NCI-H2196 treated with DMSO at 0.1 percent for 48 hours (cell line): ENCODE results near the gene PAQR4.

Source experiments
- DNase-seq: peaks from one replicate; lab custom pipeline; 2025; ENCODE audit not compliant: unreplicated experiment; lab: John Stamatoyannopoulos, UW

Gene PAQR4

DNA sequence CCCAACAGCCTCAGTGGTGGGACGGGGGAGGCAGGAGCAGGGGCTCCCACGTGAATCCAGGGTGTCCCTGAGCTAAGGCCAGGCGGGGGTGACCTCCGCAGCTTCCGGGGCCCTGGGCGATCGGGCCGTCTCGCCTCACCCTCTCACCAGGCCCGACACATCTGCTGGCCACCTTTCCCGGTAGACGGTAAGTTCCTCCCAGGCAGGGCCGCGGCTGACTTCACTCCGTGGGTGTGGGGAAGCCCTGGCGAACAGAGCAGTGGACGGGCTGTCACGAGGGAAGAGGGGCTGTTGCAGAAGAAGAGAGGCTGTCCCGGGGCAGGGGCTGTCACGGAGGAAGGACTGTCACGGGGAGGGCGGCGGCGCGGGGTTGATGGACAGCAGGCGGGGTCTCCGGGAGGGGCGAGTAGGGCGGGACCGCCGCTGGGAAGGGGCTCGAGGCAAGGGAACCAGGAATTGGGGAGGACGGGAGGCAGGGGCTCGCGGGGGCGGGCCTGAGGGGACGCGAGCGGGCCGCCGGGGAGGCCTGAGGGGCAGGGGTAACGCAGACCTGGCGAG is 10.6 kb downstream of the PAQR4 start:
- no peak for DNase-seq

DNA sequence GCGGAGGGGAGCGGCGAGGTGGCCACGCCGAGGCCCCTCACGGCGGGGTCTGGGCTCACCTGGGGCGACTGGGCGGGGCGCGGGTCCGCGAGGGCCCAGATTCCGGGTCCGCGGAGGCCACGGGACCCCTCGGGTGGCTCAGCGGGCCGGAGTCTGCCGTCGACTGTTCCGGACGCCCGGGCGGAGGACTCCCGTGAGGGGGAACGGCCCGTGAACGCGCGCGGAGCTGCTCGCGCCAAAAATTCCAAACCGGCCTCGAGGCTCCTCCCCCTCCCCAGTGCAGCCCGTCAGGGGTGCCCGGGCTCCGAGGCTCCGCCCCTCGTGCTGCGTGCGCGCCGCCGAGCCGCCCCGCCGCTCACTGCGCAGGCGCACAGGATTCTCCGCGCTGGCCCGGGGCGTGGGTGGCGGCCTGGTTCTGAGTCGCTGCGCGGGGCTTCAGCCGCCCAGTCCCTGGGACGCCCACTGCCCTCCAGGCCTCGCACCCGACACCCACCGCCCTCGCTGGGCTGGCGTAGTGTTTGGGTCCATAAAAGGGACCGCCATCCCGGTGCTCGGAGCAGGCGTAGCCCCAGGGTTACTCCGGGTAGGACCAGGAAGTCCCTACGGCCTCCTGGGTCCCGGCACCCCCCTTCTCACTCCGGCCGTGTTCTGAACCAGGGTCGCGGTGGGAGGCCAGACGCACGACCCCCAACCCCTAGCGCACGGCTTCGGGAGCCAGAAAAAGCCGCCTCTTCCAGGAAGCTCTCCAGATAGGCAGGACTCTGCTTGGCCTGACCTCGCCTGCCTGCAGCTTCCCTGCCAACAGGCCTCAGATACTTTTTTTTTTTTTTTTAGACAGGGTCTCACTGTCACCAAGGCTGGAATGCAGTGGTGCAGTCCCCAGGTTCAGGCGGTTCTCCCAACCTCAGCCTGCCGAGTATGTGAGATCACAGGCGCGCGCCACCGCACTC is 11.4 kb downstream of the PAQR4 start, which contains the start of gene PKMYT1:
Gene PKMYT1 (minus strand): TSS at position 220 of the 950 bp plus-strand sequence. CDS start 789 bp downstream, outside the sequence.
- DNase-seq, result peak; percentile 87

DNA sequence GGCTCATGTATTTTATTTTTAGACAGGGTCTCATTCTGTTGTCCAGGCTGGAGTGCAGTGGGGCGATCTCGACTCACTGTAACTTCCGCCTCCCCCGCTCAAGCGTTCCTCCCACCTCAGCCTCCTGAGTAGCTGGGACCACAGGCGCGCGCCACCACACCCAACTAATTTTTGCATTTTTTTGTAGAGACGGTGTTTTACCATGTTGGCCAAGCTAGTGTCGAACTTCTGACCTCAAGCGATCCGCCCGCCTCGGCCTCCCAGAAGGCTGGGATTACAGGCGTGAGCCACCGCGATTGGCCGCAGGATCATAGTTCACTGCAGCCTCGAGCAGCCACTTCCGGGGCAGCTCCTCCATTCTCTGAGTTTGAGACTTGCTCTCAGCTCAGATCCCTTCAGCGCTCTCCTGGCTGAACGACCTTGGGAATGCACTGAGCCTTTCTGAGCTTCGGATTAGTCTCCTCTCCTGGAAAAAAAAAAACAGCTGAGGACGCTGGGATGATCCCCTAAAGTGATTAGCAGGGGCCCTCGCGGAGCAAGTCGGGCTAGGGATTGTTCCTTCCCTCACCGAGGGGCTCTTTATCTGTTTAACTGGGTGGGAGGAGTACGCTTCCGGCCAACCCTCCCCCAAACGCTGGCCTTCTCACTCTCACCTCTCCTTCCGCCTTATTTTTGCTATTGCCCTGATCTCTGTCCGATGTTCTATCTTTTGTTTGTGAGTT is 12.2 kb downstream of the PAQR4 start:
- no peak for DNase-seq

DNA sequence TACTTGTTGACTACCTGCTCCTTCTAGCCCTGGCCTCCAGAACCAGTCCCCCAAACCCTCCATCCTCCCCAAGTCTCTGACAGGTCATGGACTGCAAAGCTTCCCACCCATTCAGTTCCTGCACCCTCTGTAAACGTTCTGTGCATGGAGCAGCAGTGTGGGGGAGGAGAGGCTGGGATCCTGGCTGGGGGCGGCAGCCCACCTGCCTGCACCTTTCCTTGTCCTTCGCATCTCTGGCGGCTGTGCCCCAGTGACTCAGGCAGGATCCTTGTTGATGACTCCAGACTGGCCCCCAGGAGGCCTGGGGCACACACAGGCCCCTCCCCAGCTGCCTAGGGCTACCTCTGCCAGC is 12.7 kb downstream of the PAQR4 start:
- DNase-seq, result no peak

DNA sequence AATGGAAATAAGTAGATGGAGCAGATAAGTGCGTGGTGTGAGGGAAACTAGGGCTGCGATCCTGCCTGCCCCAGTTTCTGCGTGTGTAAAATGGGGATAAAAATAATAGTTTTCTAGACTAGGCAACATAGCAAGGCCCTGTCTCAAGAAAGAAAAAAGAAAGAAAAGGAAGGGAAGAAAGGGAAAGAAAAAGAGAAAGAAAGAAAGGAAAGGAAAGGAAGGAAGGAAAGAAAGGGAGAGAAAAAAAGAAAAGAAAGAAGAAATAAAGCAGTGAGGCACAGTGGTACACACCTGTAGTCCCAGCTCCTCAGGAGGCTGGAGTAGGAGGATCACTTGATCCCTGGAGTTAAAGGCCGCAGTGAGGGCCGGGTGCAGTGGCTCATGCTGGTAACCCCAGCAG is 13.3 kb downstream of the PAQR4 start:
- DNase-seq, result no peak

DNA sequence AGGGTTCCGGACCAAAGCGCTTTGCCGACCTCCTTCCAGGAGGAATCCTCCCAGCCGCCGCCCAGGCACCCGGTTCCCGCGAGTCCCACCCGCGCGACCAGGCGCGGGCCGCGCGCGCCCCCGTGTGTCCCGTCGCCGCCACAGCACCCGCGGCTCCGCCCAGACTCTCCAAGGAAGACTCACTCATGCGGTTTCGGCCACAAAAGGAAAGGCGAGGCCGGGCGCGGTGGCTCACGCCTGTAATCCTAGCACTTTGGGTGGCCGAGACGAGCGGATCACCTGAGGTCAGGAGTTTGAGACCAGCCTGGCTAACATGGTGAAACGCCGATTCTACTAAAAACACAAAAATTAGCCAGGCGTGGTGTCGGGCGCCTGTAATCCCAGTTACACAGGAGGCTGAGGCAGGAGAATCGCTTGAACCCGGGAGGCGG is 14.6 kb downstream of the PAQR4 start:
- DNase-seq, result peak; percentile 37

DNA sequence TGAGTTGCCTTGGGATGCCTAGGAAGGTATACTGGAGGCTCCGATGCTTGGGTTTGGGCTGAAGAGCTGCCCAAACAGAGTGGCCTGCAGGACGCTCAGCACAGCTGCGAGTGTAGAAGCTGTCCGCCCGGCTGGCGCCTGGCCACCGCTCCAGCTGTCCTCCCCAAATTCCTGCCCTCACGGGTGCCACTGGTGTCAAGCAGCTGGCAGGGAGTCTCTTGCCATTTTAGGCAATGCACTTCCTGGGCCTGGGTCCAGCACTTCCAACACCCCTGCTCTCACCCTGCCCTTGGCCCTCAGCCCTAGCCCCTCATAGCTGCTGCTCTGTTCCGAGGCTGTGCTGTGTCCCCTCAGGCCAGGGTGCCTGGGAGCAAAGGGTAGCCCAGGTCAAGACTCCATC is 16.3 kb downstream of the PAQR4 start:
- DNase-seq, result no peak

DNA sequence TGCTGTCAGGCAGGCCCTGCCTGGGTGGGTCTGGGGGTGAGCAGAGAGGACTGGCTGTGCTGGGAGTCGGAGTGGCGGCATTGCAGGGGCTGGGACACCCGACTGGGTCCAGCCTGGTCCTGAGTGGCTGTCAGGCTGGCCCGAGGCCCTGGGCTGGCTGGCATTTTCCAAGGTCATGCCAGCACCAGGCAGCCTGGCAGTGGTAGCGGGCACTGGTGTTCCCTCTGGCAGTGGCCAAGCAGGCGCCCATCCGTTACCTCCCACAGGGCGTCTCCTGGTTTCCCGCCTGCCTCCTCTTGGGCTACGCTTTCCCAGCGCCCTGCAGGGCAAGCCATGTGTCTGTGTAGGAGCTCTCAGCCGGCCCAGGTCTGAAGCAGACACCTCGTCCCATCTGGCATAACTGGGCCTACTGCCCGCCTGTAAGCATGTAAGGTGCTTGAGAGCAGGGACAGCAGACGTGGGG is 16.8 kb downstream of the PAQR4 start:
- no peak for DNase-seq

DNA sequence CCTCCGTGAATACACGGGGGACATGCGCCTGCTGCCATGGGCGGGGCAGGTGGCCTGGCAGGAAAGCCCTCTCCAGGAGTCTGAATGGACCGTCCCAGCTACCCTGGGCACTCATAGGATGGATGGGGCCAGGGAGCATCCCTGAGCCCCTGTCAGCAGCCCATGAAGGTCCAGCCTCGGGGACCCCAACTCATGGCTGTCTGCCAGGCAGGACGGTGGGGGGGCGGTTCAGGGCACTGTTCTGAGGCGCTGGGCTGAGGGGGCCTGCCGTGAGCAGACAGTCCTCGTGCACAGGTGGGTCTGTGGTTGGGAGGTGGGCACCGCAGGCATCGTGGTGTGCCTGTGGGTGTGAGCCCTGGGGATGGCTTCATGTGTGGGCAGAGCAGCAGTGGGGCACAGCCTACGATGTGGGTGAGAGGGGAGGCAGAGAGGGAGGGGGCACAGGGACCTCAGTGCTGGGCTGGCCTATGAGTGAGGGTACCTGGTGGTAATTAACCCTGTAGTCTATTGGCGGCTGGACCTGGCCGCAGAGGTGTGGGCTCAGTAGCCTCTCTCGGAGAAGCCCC is 17.6 kb downstream of the PAQR4 start:
- DNase-seq, result no peak

DNA sequence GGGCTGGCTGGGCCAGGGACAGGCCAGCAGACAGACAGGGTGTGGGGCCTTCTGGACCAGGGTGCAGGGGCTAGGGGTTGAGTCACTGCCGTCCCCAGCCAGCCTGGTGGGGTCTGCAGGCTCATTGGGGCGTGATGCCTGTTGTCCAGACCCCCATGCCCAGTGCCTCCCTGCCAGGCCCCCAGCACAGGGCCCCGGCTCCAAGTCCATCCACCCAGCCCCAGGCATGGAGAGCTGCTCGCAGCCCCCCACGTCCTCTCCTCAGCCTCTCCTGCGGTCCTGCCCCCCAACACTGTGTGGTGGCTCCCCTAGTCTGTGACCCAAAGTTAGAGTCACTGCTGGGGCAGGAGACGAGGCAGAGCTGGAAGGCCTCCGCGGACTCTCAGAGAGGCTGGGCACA is 18.1 kb downstream of the PAQR4 start:
- no peak for DNase-seq

DNA sequence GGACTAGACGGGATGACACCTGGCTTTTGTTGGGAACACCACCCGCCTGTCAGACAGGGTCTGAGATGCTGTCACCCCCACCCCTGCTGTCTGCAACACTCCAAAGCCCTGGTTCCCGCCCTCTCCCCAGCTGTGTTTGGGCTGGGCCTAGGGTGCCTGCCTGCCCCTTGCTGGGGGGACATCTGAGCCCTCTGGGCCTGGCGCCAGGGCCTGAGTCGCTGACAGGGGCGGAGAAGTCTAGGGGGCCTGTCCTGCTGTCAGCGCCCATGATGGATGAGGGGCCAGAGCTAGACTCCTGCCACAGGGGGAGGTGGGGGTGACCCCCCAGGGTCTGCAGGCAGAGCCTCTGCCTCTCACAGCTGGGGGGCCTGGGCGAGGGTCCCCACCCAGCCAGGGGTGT is 18.7 kb downstream of the PAQR4 start:
- DNase-seq, result no peak

DNA sequence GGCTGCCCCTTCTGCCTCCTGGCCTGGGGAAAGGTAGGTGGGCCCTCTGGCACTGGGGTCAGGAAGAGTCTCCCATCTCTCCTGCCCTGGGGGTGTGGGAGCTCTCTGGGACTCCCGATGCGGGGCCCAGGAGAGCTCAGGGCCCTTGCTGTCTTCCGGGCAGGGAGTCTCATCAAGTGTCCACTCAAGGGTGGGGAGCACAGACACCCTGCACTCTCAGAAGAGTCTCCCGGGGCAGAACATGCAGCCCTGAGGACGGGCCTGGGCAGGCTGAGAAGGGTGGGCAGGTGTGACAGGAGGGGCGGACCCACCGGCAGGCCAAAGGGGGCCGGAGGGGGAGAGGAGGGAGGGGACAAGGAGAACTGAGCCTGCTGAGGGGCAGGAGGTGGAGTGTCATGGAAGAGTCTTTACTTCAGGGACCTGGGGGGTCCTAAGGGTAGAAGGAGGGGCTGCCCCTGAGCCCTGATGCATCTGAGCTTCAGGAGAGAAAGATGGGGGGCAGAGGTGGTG is 19.5 kb downstream of the PAQR4 start:
- no peak for DNase-seq

DNA sequence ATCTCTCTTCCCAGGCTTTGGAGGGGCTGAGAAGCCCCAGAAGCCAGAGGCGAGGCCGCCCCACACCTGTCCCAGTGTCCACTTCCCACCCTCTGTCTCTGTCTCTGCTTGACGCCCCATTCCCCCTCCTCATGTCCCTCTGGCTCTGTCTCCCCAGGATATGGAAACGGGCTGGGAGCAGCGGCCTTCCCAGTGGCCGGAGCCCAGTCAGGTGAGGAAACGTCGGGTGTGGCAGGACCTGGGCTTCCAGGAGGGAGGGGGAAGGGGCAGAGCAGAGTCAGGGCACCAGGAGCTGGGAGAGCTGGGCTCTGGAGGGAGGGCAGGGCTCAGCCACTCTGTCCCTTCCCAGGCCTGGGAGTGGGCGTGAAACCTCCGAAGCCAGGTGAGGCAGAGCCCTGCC is 21.7 kb downstream of the PAQR4 start:
- no peak for DNase-seq

DNA sequence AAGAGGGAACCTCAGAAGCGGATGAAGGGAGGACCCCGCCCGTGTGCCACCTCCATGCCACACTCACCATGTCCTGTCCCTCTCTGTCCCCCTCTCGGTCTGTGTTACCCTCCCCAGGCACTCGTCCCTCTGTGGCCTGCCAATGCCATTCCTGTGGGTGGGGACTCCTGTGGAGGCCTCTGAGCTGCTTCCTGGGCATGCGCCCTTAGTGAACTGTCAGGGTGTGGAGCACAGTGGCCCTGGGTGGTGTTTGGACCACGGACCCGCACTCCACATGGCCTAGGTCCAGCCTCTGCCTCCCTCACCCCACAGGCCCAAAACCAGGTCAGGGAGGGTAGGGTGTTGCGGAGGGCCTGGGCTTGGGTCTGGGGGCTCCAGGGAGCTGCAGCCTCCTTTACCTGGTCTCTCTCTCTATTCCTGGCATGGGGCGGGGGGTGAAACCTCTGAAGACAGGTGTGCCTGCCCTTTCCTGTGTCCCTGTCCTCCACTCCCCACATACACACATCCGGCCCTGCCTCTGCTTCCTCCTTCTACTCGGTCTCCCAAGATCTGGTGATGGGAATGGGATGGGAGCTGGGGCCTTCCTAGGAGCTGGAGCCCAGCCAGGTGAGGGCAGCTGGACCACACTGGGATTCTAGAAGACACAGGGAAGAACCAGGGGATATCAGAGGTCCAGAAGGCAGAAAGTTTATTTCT is 22.6 kb downstream of the PAQR4 start:
- no peak for DNase-seq

DNA sequence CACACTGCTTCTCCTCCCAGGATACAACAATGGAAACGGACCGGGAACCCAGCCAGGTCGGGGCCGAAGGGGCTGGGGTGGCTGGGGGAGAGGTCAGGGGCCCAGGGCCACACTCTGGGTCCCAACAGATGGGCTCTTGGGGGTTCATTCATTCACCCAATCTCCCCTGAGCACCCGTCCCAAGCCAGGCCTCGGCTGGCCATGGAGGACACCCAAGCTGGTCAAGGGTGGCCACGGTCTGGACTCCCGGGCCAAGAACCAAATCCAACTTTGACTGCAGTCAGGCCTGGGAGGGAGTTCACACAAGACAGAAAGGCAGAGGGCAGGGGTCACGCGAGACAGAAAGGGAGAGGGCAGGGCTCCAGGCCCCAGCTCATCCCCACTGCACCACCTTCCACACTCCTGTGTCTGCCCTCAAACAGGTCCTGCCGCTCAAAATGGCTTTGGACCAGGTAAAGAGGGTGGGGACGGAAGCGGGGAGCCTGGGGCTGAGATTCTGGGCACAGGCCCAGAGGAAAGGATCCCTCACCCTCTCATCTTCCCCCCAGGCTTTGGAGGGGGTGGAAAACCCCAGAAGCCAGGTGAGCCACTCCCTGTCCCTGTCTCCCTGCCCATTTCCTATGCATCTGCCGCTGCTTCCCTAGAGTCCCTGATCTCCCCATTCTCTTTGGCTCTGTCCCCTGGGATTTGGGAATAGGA is 23.4 kb downstream of the PAQR4 start:
- no peak for DNase-seq

DNA sequence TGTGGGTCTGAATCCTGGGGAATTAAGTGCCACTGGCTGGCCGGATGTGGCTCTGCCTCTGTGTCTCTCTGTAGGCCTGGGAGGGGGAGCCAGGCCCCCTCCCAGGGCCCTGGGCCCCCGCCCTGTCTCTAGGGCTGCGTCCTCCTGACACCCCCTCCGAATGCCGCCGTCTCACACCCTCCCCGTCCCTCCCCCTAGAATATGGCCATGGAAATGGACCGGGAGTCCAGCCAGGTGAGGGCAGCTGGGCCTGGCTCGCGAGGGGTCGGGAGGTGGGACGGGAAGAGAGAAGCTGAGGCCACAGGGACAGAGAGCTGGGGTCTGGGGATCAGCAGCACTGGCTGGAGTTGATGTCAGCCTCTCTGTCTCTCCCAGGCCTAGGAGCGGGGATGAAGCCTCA is 27.1 kb downstream of the PAQR4 start:
- DNase-seq, result no peak

DNA sequence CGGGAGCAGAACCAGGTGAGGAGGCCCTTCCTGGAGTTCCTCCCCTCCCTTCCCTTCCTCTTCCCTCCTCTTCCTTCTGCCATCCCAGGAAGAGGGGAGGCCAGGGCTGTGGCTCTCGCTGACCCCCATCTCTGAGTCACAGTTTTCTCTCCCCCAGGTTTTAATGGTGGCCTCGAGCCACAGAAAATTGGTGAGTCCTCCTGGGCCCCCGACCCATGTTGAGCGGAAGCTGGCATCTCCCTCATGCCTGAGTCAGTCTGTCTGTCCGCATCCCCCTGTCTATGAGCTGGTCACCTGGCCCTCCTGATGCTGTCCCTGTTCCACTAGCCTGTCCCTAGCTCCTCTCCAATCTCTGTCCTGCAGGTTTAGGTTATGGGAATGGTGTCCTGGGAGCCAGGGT is 30.8 kb downstream of the PAQR4 start:
- DNase-seq, result no peak

DNA sequence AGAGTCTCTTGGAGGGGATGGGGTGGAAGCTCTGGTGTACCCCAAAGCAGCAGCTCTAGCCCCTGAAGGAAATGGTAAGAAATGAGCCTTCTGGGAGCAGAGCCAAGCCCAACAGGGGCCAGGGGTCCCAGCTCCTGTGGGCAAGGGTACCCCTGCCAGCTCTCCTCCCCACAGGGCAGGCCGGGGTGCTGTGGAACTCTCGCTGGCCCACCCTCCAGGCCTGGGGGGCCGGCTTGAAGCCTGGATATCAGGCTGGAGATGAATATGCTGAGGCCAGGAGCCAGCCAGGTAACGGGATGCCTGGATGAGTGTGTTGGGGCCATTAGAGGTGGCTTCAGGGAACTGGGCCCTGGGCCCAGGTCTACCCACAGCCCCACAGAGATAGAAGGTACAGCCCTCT is 31.4 kb downstream of the PAQR4 start:
- DNase-seq, result no peak

DNA sequence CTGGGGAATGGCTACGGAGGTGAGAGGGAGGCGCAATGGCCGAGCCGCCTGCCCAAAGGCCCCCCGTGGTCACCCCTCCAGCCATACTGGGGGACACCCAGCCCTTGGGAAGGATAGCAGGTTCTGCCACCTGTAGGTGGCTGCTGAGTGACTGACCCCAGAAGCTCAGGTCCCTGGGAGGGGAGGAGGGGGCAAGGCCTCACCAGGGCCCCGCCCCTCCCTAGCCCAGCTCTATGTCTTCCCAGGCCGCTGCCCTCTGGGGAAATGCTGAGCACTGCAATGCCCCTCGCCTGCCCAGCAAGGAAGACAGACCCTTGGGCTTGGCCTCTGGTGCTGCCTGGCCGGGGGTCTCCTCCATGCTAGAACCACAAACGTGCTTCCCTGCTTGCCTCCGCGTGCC is 32.2 kb downstream of the PAQR4 start:
- DNase-seq, result no peak
